Measurements from ENCODE around the gene SNRPA.
"Not testable (repeated sequence)": the region's sequence is repeated elsewhere in the genome, so short reads cannot be mapped to it uniquely, and the experiment has no call there.

The SNRPA gene

GRCh38 chr19:40747536-40747935, 3.5 kb upstream of the SNRPA start:
- DNase-seq, result no peak

GRCh38 chr19:40750058-40750873, 737 bp upstream of the SNRPA start, which contains the start of gene ACTMAP:
ACTMAP (minus strand) TSS chr19:40750477; CDS start chr19:40749803, 674 bp downstream.
- peak; percentile 100 for DNase-seq

GRCh38 chr19:40752257-40752781, 1.3 kb downstream of the SNRPA start:
- peak; percentile 26 for DNase-seq

GRCh38 chr19:40754611-40755247, 3.7 kb downstream of the SNRPA start:
- peak; percentile 31 for DNase-seq

- no peak for DNase-seq
Observed at GRCh38 chr19:40755248-40755624, 4.2 kb downstream of the SNRPA start.

- no peak for DNase-seq
Observed at GRCh38 chr19:40755791-40756190, 4.8 kb downstream of the SNRPA start.

GRCh38 chr19:40756502-40757110, 5.6 kb downstream of the SNRPA start:
- peak; percentile 48 for DNase-seq

- DNase-seq, result no peak
Observed at GRCh38 chr19:40758491-40758890, 7.5 kb downstream of the SNRPA start.

- no peak for DNase-seq
Observed at GRCh38 chr19:40759352-40759751, 8.3 kb downstream of the SNRPA start.

- no peak for DNase-seq
Observed at GRCh38 chr19:40762754-40763470, 11.9 kb downstream of the SNRPA start.

- DNase-seq, result no peak
Observed at GRCh38 chr19:40763526-40763925, 12.5 kb downstream of the SNRPA start.

GRCh38 chr19:40763963-40764362, 13.0 kb downstream of the SNRPA start:
- DNase-seq, result no peak

- not testable (repeated sequence) for DNase-seq
Observed at GRCh38 chr19:40766385-40766784, 15.4 kb downstream of the SNRPA start.

- DNase-seq, result no peak
Observed at GRCh38 chr19:40768869-40769268, 17.9 kb downstream of the SNRPA start.

- peak; percentile 27 for DNase-seq
Observed at GRCh38 chr19:40771101-40771862, 20.3 kb downstream of the SNRPA start.

GRCh38 chr19:40774916-40775631, 24.1 kb downstream of the SNRPA start, which contains the start of gene MIA:
MIA (plus strand) TSS chr19:40775521; CDS start chr19:40775543, 22 bp downstream.
- no peak for DNase-seq

GRCh38 chr19:40775632-40776022, 24.6 kb downstream of the SNRPA start:
- DNase-seq, result no peak

GRCh38 chr19:40776364-40776763, 25.4 kb downstream of the SNRPA start:
- DNase-seq, result no peak

- DNase-seq, result peak; percentile 95
Observed at GRCh38 chr19:40776932-40777644, 26.1 kb downstream of the SNRPA start.

GRCh38 chr19:40777645-40777936, 26.6 kb downstream of the SNRPA start:
- DNase-seq, result no peak

Measured in CD4-positive, alpha-beta T cell treated with Interleukin-4 for 4 hours (primary cell).